GM12892 (cell line): Measurements from ENCODE around the gene PKHD1.

ENCODE experiments used
- POLR2A ChIP-seq: IDR thresholded peaks from 2 replicates; pipeline ENCODE4 v1.6.1; 2011; ENCODE audit warnings: low read depth, low read length, control low read depth
- POLR2AphosphoS5 ChIP-seq: IDR thresholded peaks from 2 replicates; pipeline ENCODE4 v1.6.1; 2011; ENCODE audit warnings: low read depth, low read length, control low read depth
- TAF1 ChIP-seq: IDR thresholded peaks from 2 replicates; pipeline ENCODE4 v1.6.1; 2011; ENCODE audit warnings: low read depth, mild to moderate bottlenecking, control low read depth, low read length, borderline replicate concordance

GRCh38 chr6:51633424-51633823 is 454.0 kb downstream of the PKHD1 start:
- TF ChIP-seq POLR2AphosphoS5 (no peak), POLR2A (no peak), TAF1 (no peak)
